ENCODE results near the gene ZNF155.
A peak's percentile ranks its signal among the peaks of the same experiment; 100 is the strongest.

The ZNF155 gene

DNA sequence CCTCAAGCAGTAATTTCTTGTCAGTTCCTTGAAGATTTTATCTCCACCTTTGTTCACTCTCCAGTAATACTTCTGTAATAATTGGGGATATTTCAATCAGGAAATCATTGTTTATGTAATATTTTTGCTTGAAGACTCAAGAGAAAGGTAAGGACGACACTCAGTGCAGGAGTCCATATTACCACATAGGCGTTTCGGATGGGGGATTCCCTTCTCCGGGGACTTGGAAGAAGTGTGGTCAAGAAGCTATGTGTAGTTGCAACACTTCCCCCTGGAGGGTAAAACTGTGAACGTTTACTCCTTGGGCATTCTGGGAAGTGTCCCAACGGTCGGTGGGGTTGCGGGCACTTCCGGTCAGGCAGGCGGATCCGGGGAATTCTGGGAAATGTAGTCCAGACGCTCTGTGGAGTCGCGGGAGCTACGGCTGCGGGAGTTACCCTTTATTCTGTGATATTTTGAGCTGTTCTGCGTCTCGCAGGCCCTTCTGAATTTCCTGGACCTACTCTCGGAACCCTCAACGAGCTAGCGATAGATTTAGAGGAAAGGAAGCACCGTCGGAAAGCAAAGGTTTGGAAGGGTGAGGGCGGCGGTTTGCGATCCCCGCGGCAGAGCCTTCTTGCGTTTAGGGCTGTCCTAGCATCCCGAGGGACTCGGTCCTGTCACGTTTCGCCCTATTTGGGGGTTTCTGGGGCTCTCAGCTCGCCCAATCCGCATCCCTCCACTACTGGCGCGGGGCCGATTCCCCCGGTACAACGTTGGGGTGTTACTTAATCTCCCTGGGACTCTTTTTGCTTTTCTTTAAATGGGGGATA is 32.9 kb upstream of the ZNF155 start, which contains the start of gene ZNF221:
Gene ZNF221, plus strand, starts transcription at position 395 of the 812 bp plus-strand sequence. CDS start 11,499 bp downstream, outside the sequence.
- Histone ChIP-seq H4K20me1 (ENCODE audit: insufficient read depth, low read length) (no peaks in the 10 kb centered on the region), H3K9ac (ENCODE audit: low read length) (peak within 1 kb of the TSS; percentile 3; the same call in 1 of the 2 replicates), H3K27me3 (replicated peaks; ENCODE audit: insufficient read depth, low read length) (0 out of 2 replicates have a peak, but pooled peaks cover 10% of the 10 kb centered on the region), H3K9me3 (replicated peaks; ENCODE audit: insufficient read depth, low read length) (no peaks in the 10 kb centered on the region), H3F3A (ENCODE audit: insufficient read depth, low read length) (no peaks in the 10 kb centered on the region), H3K27ac (ENCODE audit: low read length) (no peak within 1 kb of the TSS), H3K4me2 (ENCODE audit: low read depth, low read length) (peak within 1 kb of the TSS; percentile 49), H2AFZ (ENCODE audit: low read length) (peak within 1 kb of the TSS; percentile 99), H3K36me3 (replicated peaks; ENCODE audit: insufficient read depth, low read length) (no peaks in the 10 kb centered on the region), H3K9me2 (replicated peaks; ENCODE audit: insufficient read depth, low read length) (no peaks in the 10 kb centered on the region), H3K79me2 (ENCODE audit: low read length) (no peaks in the 10 kb centered on the region), H3K4me3 (ENCODE audit: low read length) (peak within 1 kb of the TSS; percentile 71), H3K4me1 (ENCODE audit: low read length) (no peaks in the 10 kb centered on the region)
- DNase-seq = peak; percentile 90
- TF ChIP-seq, protein P1, sequence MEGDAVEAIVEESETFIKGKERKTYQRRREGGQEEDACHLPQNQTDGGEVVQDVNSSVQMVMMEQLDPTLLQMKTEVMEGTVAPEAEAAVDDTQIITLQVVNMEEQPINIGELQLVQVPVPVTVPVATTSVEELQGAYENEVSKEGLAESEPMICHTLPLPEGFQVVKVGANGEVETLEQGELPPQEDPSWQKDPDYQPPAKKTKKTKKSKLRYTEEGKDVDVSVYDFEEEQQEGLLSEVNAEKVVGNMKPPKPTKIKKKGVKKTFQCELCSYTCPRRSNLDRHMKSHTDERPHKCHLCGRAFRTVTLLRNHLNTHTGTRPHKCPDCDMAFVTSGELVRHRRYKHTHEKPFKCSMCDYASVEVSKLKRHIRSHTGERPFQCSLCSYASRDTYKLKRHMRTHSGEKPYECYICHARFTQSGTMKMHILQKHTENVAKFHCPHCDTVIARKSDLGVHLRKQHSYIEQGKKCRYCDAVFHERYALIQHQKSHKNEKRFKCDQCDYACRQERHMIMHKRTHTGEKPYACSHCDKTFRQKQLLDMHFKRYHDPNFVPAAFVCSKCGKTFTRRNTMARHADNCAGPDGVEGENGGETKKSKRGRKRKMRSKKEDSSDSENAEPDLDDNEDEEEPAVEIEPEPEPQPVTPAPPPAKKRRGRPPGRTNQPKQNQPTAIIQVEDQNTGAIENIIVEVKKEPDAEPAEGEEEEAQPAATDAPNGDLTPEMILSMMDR (IDR thresholded peaks at IDR 0.05; ENCODE audit: low read length) = peak; percentile 45
- TF ChIP-seq EZH2phosphoT487 (IDR thresholded peaks at IDR 0.05; ENCODE audit: low read length) = no peak
- TF ChIP-seq EZH2 (optimal IDR thresholded peaks at IDR 0.05; ENCODE audit: low read depth, low read length) = no peak

- Histone ChIP-seq H3F3A (ENCODE audit: insufficient read depth, low read length) (no peaks in the 10 kb centered on the region), H3K4me2 (ENCODE audit: low read depth, low read length) (no peak overlapping the region), H3K9ac (ENCODE audit: low read length) (no peak overlapping the region), H3K27me3 (replicated peaks; ENCODE audit: insufficient read depth, low read length) (no peaks in the 10 kb centered on the region), H4K20me1 (ENCODE audit: insufficient read depth, low read length) (no peaks in the 10 kb centered on the region), H3K4me1 (ENCODE audit: low read length) (no peaks in the 10 kb centered on the region), H3K9me3 (replicated peaks; ENCODE audit: insufficient read depth, low read length) (no peaks in the 10 kb centered on the region), H3K79me2 (ENCODE audit: low read length) (no peaks in the 10 kb centered on the region), H3K27ac (ENCODE audit: low read length) (no peak overlapping the region), H3K36me3 (replicated peaks; ENCODE audit: insufficient read depth, low read length) (no peaks in the 10 kb centered on the region), H2AFZ (ENCODE audit: low read length) (no peak overlapping the region), H3K4me3 (ENCODE audit: low read length) (no peak overlapping the region), H3K9me2 (replicated peaks; ENCODE audit: insufficient read depth, low read length) (no peaks in the 10 kb centered on the region)
- TF ChIP-seq, protein P1 (IDR thresholded peaks at IDR 0.05; ENCODE audit: low read length) = no peak
- no peak for TF ChIP-seq EZH2 (optimal IDR thresholded peaks at IDR 0.05; ENCODE audit: low read depth, low read length)
- no peak for TF ChIP-seq EZH2phosphoT487 (IDR thresholded peaks at IDR 0.05; ENCODE audit: low read length)
- no peak for DNase-seq
These were observed 27.2 kb upstream of the ZNF155 start for GRCh38 chr19:43956827-43957226.

DNA sequence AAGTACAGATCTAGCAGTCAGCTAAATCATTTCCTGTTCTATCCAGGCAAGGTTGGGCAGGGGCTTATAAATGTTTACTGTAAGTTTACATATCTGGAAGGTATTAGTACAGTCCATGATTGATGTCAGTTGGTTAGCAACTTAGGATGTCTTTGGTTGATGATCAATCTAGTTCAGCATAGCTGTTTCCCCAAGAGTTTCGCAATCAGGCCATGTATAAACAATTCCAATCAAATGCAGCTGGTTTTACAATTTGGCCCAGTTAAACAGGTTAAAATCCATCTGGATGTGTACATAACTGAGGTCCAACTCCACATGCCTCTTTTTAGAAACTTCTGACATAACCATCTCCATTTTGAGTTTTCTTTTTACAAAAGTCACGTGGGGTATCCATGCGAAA is 26.1 kb upstream of the ZNF155 start:
- H3F3A ChIP-seq (ENCODE audit: insufficient read depth, low read length) = no peaks in the 10 kb centered on the region
- H3K36me3 ChIP-seq (replicated peaks; ENCODE audit: insufficient read depth, low read length) = no peaks in the 10 kb centered on the region
- H2AFZ ChIP-seq (ENCODE audit: low read length) = no peak overlapping the region
- H3K9ac ChIP-seq (ENCODE audit: low read length) = no peak overlapping the region
- H3K9me3 ChIP-seq (replicated peaks; ENCODE audit: insufficient read depth, low read length) = no peaks in the 10 kb centered on the region
- no peaks in the 10 kb centered on the region for H3K79me2 ChIP-seq (ENCODE audit: low read length)
- H3K4me2 ChIP-seq (ENCODE audit: low read depth, low read length) = no peak overlapping the region
- H3K27me3 ChIP-seq (replicated peaks; ENCODE audit: insufficient read depth, low read length) = no peaks in the 10 kb centered on the region
- no peak overlapping the region for H3K4me3 ChIP-seq (ENCODE audit: low read length)
- no peak for DNase-seq
- no peak overlapping the region for H3K27ac ChIP-seq (ENCODE audit: low read length)
- no peaks in the 10 kb centered on the region for H3K4me1 ChIP-seq (ENCODE audit: low read length)
- no peaks in the 10 kb centered on the region for H4K20me1 ChIP-seq (ENCODE audit: insufficient read depth, low read length)
- TF ChIP-seq EZH2 (optimal IDR thresholded peaks at IDR 0.05; ENCODE audit: low read depth, low read length) (no peak), EZH2phosphoT487 (IDR thresholded peaks at IDR 0.05; ENCODE audit: low read length) (no peak)
- TF ChIP-seq, protein P1 (IDR thresholded peaks at IDR 0.05; ENCODE audit: low read length) = no peak
- H3K9me2 ChIP-seq (replicated peaks; ENCODE audit: insufficient read depth, low read length) = no peaks in the 10 kb centered on the region
